ENCODE data around the gene TCFL5. TPM values are rescaled to one million over a fixed set of nuclear protein-coding genes. Genes with fewer than 3 reads are reported as not detected.

TCFL5 gene
- polyA plus RNA-seq, 3 donors: 2.2 to 8.4 (median 5.1) TPM

GRCh38 chr20:62844182-62844581, 17.4 kb downstream of the TCFL5 start:
- no peak overlapping the region for H3K27ac ChIP-seq (ENCODE audit: low read depth, low read length)
- WGBS, 3 donors: 97 to 98% (median 98%) methylated on average over 7 of the region's 7 CpGs

GRCh38 chr20:62843656-62844055, 18.0 kb downstream of the TCFL5 start:
- 95 to 97% (median 95%) methylated on average over 10 of the region's 10 CpGs for WGBS, 3 donors

GRCh38 chr20:62841705-62842212, 19.9 kb downstream of the TCFL5 start:
- no peak overlapping the region for H3K27ac ChIP-seq (ENCODE audit: low read depth, low read length)
- 83 to 88% (median 84%) methylated on average over 16 of the region's 16 CpGs for WGBS, 3 donors

More at GRCh38 chr20:62843656-62844055, 18.0 kb downstream of the TCFL5 start:
- no peak overlapping the region for H3K27ac ChIP-seq (ENCODE audit: low read depth, low read length)

GRCh38 chr20:62840244-62841197, 21.1 kb downstream of the TCFL5 start:
- 82 to 87% (median 84%) methylated on average over 45 of the region's 45 CpGs for WGBS, 3 donors
- H3K27ac ChIP-seq (ENCODE audit: low read depth, low read length): no peak overlapping the region

- 84 to 97% (median 92%) methylated on average over 11 of the region's 11 CpGs for WGBS, 3 donors
- no peak overlapping the region for H3K27ac ChIP-seq (ENCODE audit: low read depth, low read length)
Observed at GRCh38 chr20:62839816-62840215, 21.8 kb downstream of the TCFL5 start.

- no peak overlapping the region for H3K27ac ChIP-seq (ENCODE audit: low read depth, low read length)
- 85 to 94% (median 89%) methylated on average over 8 of the region's 8 CpGs for WGBS, 3 donors
Observed at GRCh38 chr20:62839261-62839660, 22.4 kb downstream of the TCFL5 start.

GRCh38 chr20:62838128-62838891, 23.3 kb downstream of the TCFL5 start:
- WGBS, 3 donors: 62 to 78% (median 72%) methylated on average over 27 of the region's 27 CpGs
- no peak overlapping the region for H3K27ac ChIP-seq (ENCODE audit: low read depth, low read length)

- no peak overlapping the region for H3K27ac ChIP-seq (ENCODE audit: low read depth, low read length)
- 70 to 92% (median 80%) methylated on average over 8 of the region's 8 CpGs for WGBS, 3 donors
Observed at GRCh38 chr20:62837790-62838127, 23.9 kb downstream of the TCFL5 start.

GRCh38 chr20:62836967-62837490, 24.6 kb downstream of the TCFL5 start:
- WGBS, 3 donors: 87 to 91% (median 90%) methylated on average over 19 of the region's 19 CpGs
- H3K27ac ChIP-seq (ENCODE audit: low read depth, low read length): no peak overlapping the region

- H3K27ac ChIP-seq (ENCODE audit: low read depth, low read length): no peak overlapping the region
- 66 to 77% (median 76%) methylated on average over 43 to 52 of the region's 52 CpGs for WGBS, 3 donors
Observed at GRCh38 chr20:62835931-62836861, 25.4 kb downstream of the TCFL5 start.

- no peak overlapping the region for H3K27ac ChIP-seq (ENCODE audit: low read depth, low read length)
- 76 to 88% (median 88%) methylated on average over 24 of the region's 24 CpGs for WGBS, 3 donors
Observed at GRCh38 chr20:62834967-62835730, 26.5 kb downstream of the TCFL5 start.

GRCh38 chr20:62832951-62833391, 28.7 kb downstream of the TCFL5 start:
- no peak overlapping the region for H3K27ac ChIP-seq (ENCODE audit: low read depth, low read length)
- WGBS, 3 donors: 31 to 42% (median 38%) methylated on average over 14 of the region's 14 CpGs

- WGBS, 3 donors: 26 to 42% (median 29%) methylated on average over 21 to 22 of the region's 22 CpGs
Observed at GRCh38 chr20:62832212-62832922, 29.3 kb downstream of the TCFL5 start.

GRCh38 chr20:62831854-62832211, 29.8 kb downstream of the TCFL5 start:
- H3K27ac ChIP-seq (ENCODE audit: low read depth, low read length): no peak overlapping the region
- WGBS, 3 donors: 66 to 76% (median 75%) methylated on average over 10 of the region's 10 CpGs

More at GRCh38 chr20:62832212-62832922, 29.3 kb downstream of the TCFL5 start:
- H3K27ac ChIP-seq (ENCODE audit: low read depth, low read length): no peak overlapping the region

- no peak overlapping the region for H3K27ac ChIP-seq (ENCODE audit: low read depth, low read length)
- WGBS, 3 donors: 76 to 88% (median 77%) methylated on average over 10 of the region's 10 CpGs
Observed at GRCh38 chr20:62831361-62831788, 30.2 kb downstream of the TCFL5 start.

GRCh38 chr20:62830821-62831220, 30.8 kb downstream of the TCFL5 start:
- WGBS, 3 donors: 76 to 93% (median 87%) methylated on average over 22 of the region's 22 CpGs
- H3K27ac ChIP-seq (ENCODE audit: low read depth, low read length): no peak overlapping the region

Data from adipose tissue (tissue), 3 donors.